GM10266 (cell line): ENCODE data around the gene CD302.
"Not testable (repeated sequence)": the region's sequence is repeated elsewhere in the genome, so short reads cannot be mapped to it uniquely, and the experiment has no call there.

Experiments used
- DNase-seq: peaks from one replicate; pipeline ENCODE4 v3.0.0; 2012; ENCODE audit errors: extremely low spot score
- CTCF ChIP-seq: IDR thresholded peaks from 2 replicates; pipeline ENCODE4 v1.5.1; 2012; ENCODE audit warnings: mild to moderate bottlenecking, low read depth; ENCODE audit not compliant: control insufficient read depth, insufficient read depth; ENCODE audit errors: missing control alignments

The CD302 gene

GRCh38 chr2:159737292-159737916 lies 60.6 kb downstream of the CD302 start:
- TF ChIP-seq CTCF: no peak
- DNase-seq: no peak

GRCh38 chr2:159736048-159736447 lies 62.0 kb downstream of the CD302 start:
- DNase-seq: no peak

GRCh38 chr2:159735648-159736047 lies 62.4 kb downstream of the CD302 start:
- TF ChIP-seq CTCF: no peak
- no peak for DNase-seq

More at GRCh38 chr2:159736048-159736447, 62.0 kb downstream of the CD302 start:
- TF ChIP-seq CTCF: no peak

- no peak for TF ChIP-seq CTCF
- DNase-seq: no peak
These were observed 69.4 kb downstream of the CD302 start for GRCh38 chr2:159728629-159729028.

- no peak for DNase-seq
- TF ChIP-seq CTCF: no peak
These were observed 72.3 kb downstream of the CD302 start for GRCh38 chr2:159725713-159726112.

GRCh38 chr2:159724795-159725572 lies 73.0 kb downstream of the CD302 start:
- DNase-seq: not testable (repeated sequence)

GRCh38 chr2:159722580-159722979 lies 75.4 kb downstream of the CD302 start:
- no peak for TF ChIP-seq CTCF

GRCh38 chr2:159720676-159721075 lies 77.3 kb downstream of the CD302 start:
- no peak for DNase-seq
- no peak for TF ChIP-seq CTCF

More at GRCh38 chr2:159722580-159722979, 75.4 kb downstream of the CD302 start:
- no peak for DNase-seq
